ENCODE data around the gene CDK5R2.

CDK5R2 gene

DNA sequence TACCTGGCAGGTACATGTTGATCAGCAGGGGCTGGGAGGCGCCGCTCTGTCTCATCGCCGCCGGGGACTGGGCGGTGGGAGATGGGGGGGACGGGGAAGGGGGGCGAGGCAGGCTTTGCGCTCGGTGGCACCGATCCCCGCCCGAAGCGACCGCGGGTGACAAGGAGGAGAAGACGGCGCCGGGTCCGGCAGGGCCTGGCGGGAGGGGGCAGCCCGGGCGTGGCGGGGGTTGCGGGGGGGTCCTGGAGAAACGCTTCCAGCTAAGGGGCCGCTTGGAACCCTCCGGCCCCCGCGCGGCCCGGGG lies 25.5 kb downstream of the CDK5R2 start, which contains the start of gene FEV:
TSS of gene FEV (minus strand) at position 164 of the 304 bp plus-strand sequence. CDS start at position 55, 109 bp downstream.
- no peak for DNase-seq (ENCODE audit: low spot score)
- TF ChIP-seq, protein P1, sequence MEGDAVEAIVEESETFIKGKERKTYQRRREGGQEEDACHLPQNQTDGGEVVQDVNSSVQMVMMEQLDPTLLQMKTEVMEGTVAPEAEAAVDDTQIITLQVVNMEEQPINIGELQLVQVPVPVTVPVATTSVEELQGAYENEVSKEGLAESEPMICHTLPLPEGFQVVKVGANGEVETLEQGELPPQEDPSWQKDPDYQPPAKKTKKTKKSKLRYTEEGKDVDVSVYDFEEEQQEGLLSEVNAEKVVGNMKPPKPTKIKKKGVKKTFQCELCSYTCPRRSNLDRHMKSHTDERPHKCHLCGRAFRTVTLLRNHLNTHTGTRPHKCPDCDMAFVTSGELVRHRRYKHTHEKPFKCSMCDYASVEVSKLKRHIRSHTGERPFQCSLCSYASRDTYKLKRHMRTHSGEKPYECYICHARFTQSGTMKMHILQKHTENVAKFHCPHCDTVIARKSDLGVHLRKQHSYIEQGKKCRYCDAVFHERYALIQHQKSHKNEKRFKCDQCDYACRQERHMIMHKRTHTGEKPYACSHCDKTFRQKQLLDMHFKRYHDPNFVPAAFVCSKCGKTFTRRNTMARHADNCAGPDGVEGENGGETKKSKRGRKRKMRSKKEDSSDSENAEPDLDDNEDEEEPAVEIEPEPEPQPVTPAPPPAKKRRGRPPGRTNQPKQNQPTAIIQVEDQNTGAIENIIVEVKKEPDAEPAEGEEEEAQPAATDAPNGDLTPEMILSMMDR (IDR thresholded peaks at IDR 0.05) = no peak
- Histone ChIP-seq H3K27ac (no peak within 1 kb of the TSS), H3K4me3 (peak within 1 kb of the TSS; percentile 46)

DNA sequence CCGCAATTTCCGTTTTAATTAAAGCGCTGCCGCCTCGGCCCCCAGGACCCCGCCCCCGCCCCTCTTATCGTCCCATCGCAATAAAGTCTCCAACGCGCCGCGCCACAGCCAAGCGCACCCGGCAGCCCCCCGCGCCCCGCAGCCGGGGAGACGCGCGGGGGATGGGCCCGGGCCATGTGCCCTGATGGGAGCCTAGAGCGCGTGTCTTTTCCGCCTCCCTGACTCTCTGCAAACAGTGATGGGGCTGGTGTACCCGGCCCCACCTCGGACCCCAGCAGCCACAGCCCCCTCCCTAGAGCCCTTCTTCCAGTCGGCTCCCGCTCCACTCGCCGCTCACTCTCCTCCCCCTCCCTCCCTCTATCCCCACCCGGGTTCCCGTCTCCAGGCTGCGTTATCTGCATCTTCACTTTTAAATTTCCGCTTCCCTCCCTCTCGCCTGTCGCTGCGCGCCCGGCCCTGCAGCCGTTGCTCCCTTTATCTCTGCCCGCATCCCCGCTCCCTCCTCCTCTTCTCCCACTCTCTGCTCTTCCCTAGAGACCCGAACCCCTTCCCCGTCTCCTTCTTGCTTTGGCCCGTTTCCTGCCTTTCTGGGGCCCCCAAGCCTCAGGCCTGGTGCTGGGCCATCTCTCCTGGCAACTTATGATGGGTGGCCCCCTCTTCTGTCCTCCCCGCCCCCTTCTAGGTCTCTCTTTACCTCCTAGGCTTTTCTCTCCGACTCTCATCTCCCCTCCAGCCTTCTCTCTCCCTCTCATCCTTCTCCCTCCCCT lies 26.0 kb downstream of the CDK5R2 start:
- TF ChIP-seq, protein P1 (IDR thresholded peaks at IDR 0.05) = no peak
- DNase-seq (ENCODE audit: low spot score) = no peak
- no peak overlapping the region for H3K27ac ChIP-seq
- H3K4me3 ChIP-seq = peak overlapping the region; percentile 46

DNA sequence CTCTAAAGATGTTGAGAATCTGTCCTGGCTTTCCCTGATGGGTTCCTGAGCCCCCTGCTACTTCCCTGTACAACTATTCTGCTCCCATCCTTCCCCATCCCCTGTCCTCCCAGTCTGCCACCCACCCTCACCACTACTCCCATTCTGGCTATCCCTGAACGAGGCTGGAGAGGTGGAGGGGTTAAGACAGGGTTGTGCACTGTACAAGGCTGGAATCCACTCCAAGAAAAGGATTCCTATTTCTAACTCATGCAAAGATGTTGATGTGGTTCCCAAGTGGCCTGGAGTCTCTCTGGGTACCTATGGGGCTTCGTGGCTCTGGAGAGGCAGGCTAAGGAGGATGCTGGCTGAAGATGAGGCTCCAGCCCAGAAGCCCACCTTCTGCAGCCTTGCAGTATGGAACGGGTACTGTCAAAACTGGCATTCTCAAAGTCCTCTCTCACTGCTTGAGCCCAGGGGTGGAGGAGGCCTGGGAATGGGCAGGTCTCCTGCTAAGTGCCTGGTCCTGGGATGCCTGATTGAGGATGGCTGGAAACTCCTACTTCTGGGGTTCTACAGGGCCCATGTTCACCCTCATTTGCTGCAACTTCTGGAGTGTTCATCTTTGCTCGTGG lies 26.8 kb downstream of the CDK5R2 start:
- Histone ChIP-seq H3K27ac (no peak overlapping the region), H3K4me3 (no peak overlapping the region)
- DNase-seq (ENCODE audit: low spot score) = no peak
- TF ChIP-seq, protein P1 (IDR thresholded peaks at IDR 0.05) = no peak

DNA sequence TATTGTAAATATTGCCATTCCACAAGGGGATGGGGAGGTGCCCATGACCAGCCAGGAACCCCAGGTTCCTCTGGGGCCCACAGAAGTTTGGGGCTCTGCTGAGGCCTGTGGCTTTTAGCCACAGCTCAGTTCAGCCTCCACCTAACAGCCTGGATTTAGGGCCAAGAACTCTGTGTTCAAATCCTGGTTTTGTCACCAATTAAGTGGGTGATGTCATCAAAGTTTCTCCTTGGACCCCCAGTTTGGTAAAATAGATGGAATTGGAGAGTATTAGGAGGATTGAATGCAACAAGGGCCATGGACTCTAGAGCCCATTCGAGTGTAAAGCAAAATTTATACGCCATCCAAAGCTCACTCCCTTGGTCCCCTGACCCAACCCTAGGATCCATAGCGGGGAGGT lies 28.7 kb downstream of the CDK5R2 start:
- no peak overlapping the region for H3K27ac ChIP-seq

DNA sequence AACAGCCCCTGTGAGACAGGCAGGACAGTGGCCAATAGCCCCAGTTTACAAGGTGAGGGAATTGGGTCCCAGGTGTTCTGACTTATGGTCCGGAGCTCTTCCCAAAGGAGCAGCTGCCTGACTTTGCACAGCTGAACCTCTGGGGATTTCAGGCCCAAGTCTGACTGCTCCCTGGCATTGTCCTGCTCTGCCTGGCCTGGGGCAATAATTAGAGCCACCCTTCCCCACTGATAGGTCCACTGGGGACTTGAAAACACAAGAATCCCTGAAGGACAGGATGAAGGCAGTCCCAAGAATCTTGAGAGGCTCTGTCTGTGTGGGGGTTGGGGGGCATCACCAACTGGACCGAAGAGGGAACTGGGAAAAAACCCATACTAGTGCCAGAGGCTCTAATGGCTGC lies 29.2 kb downstream of the CDK5R2 start:
- no peak for DNase-seq (ENCODE audit: low spot score)
- Histone ChIP-seq H3K4me3 (no peak overlapping the region), H3K27ac (no peak overlapping the region)
- TF ChIP-seq, protein P1 (IDR thresholded peaks at IDR 0.05) = no peak

More for the DNA sequence above, 28.7 kb downstream of the CDK5R2 start:
- DNase-seq (ENCODE audit: low spot score) = no peak
- TF ChIP-seq, protein P1 (IDR thresholded peaks at IDR 0.05) = no peak
- no peak overlapping the region for H3K4me3 ChIP-seq

DNA sequence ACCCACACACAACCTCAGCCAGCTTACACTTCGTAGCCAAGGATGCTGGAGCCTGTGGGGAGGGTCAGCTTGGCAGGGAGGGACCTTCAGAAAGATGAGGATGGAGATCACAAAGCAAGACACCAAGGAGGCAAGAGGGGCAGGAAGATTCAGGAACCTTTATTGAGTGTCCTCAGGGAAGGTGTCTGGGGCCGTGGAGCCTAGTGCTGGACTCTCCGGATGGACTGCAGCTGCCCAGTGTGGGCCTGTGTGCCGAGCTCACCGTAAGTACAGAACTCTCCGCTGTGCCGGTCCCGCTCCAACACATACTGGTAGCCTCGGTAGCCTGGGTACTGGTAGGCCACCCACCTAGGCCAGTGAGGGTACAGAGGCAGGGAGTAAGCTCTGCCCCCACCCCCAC lies 30.6 kb downstream of the CDK5R2 start:
- TF ChIP-seq, protein P1 (IDR thresholded peaks at IDR 0.05) = no peak
- no peak overlapping the region for H3K4me3 ChIP-seq
- DNase-seq (ENCODE audit: low spot score) = no peak
- H3K27ac ChIP-seq = no peak overlapping the region

DNA sequence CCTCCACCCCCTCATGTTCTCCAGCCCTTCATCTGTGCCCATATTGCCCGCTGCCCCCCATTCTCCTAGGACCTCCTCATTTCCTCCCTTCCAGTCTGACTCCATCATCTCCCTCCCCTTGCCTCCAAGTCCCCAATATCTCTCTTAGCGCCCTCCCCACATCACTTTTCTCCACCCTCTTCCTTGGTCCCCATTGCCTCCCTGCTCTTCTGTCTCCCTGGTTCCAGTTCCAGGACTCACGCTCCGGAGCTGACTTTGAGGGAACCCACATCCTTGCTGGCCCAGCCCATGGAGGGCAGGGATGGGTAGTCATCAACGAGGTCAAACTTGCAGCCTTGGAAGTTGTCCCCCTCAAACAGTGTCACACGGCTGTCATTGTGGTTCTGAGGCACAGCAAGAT lies 31.1 kb downstream of the CDK5R2 start:
- H3K4me3 ChIP-seq = no peak overlapping the region
- no peak overlapping the region for H3K27ac ChIP-seq
- DNase-seq (ENCODE audit: low spot score) = no peak
- TF ChIP-seq, protein P1 (IDR thresholded peaks at IDR 0.05) = no peak

Measured in coronary artery (tissue), 2 donors.